GM12878 (cell line): ENCODE data around the gene PNPLA8. TPM values are rescaled to one million over a fixed set of nuclear protein-coding genes. Genes with fewer than 3 reads are reported as not detected.
"Not testable (repeated sequence)": the region's sequence is repeated elsewhere in the genome, so short reads cannot be mapped to it uniquely, and the experiment has no call there.

Experiments
- ATAC-seq: fragments of 200-7000 bp; cut with Tn5 transposase; 3 replicates; pipeline ENCODE4 v1.9.1; 2020; ENCODE audit warnings: mild to moderate bottlenecking, moderate library complexity
- BruUV-seq: library from RNA; stranded (reverse); fragments of 400-500 nt; replicated peaks from 2 replicates; lab custom pipeline; 2021; lab: Mats Ljungman, UMichigan
- CTCF ChIA-PET: fragments of 300-600 bp; sonication (Branson Sonifier 250); formaldehyde crosslinking; extraction: SDS; loops from one replicate; lab custom pipeline; 2021; ENCODE audit warnings: inconsistent platforms; lab: Yijun Ruan, JAX
- POLR2A ChIA-PET: fragments of 350-600 bp; formaldehyde crosslinking; extraction: SDS; loops from one replicate; lab custom pipeline; 2021; ENCODE audit warnings: inconsistent platforms; lab: Charles Lee
- RAD21 ChIA-PET: fragments of 300-600 bp; sonication (Branson Sonifier 250); formaldehyde crosslinking; loops from one replicate; lab custom pipeline; 2023; ENCODE audit warnings: antibody characterized with exemption; ENCODE audit not compliant: unreplicated experiment; lab: Charles Lee
- SMC1A ChIA-PET: fragments of 300-600 bp; sonication (Branson Sonifier 250); formaldehyde crosslinking; loops from one replicate; lab custom pipeline; 2023; ENCODE audit not compliant: unreplicated experiment, uncharacterized antibody; lab: Charles Lee
- DNase-seq: peaks from one replicate; pipeline ENCODE4 v3.0.0-alpha.2; 2011; ENCODE audit warnings: low read depth, low spot score
- FAIRE-seq: peaks from 3 replicates; lab custom pipeline; 2011; peaks lifted over from hg19 to GRCh38; lab: Jason Lieb, UNC
- H2AFZ ChIP-seq: 2 replicates; pipeline ENCODE4 v1.6.0; 2011; ENCODE audit warnings: low read depth, low read length, control low read depth; ENCODE audit not compliant: control insufficient read depth
- H3K27ac ChIP-seq: 2 replicates; pipeline ENCODE4 v1.5.1; 2011; ENCODE audit warnings: control low read depth; ENCODE audit not compliant: control insufficient read depth, insufficient read depth
- H3K27me3 ChIP-seq, 2 experiments: replicated peaks in 1 of 2; 2 replicates each; pipeline versions ENCODE4 v1.6.0 to v1.6.1; 2011; ENCODE audit warnings: low read length in 1 of 2; ENCODE audit not compliant: control insufficient read depth in 2 of 2, insufficient read depth in 2 of 2
- H3K36me3 ChIP-seq, 2 experiments: 2 replicates each; pipeline ENCODE4 v1.5.1; 2011; ENCODE audit warnings: low read length in 1 of 2; ENCODE audit not compliant: control insufficient read depth in 2 of 2, insufficient read depth in 2 of 2
- H3K4me1 ChIP-seq: 2 replicates; pipeline ENCODE4 v1.6.1; 2011; ENCODE audit warnings: mild to moderate bottlenecking, low read length, moderate library complexity, mixed read lengths; ENCODE audit not compliant: control insufficient read depth, insufficient read depth
- H3K4me2 ChIP-seq: 2 replicates; pipeline ENCODE4 v1.6.0; 2011; ENCODE audit warnings: control low read depth; ENCODE audit not compliant: control insufficient read depth, insufficient read depth
- H3K4me3 ChIP-seq: fragments of 200-600 bp; sonication (generic); 2 replicates; pipeline ENCODE4 v1.5.1; 2016
- H3K79me2 ChIP-seq: 2 replicates; pipeline ENCODE4 v1.6.0; 2011; ENCODE audit warnings: low read length; ENCODE audit not compliant: control insufficient read depth, insufficient read depth
- H3K9ac ChIP-seq: 2 replicates; pipeline ENCODE4 v1.8.0; 2011; ENCODE audit warnings: low read length, control low read depth, mixed read lengths; ENCODE audit not compliant: control insufficient read depth, insufficient read depth
- H3K9me3 ChIP-seq: replicated peaks from 3 replicates; pipeline ENCODE4 v1.5.1; 2011; ENCODE audit warnings: mild to moderate bottlenecking, low read length; ENCODE audit not compliant: control insufficient read depth, insufficient read depth
- H4K20me1 ChIP-seq: 2 replicates; pipeline ENCODE4 v1.6.0; 2011; ENCODE audit not compliant: control insufficient read depth, insufficient read depth
- EP300 ChIP-seq, 2 experiments: fragments of 150-350 bp in 1 of 2; IDR thresholded peaks; 2 replicates each; pipeline ENCODE4 v1.6.1; 2011 to 2012; ENCODE audit warnings: low read depth in 2 of 2, low read length in 2 of 2, borderline replicate concordance in 1 of 2, improper control_type of control experiment in 1 of 2, inconsistent platforms in 1 of 2; ENCODE audit not compliant: control insufficient read depth in 1 of 2
- PAX5 ChIP-seq: IDR thresholded peaks from 2 replicates; pipeline ENCODE4 v1.6.1; 2011; ENCODE audit warnings: low read depth, low read length, borderline replicate concordance
- USF1 ChIP-seq: IDR thresholded peaks from 2 replicates; pipeline ENCODE4 v1.6.1; 2011; ENCODE audit warnings: borderline replicate concordance, low read depth, mild to moderate bottlenecking, moderate library complexity, mixed read lengths, low read length; ENCODE audit not compliant: insufficient read depth; ENCODE audit errors: extremely low read length
- WGBS: methylation state at CpG from one replicate; pipeline ENCODE4 v1.1.6; 2016; ENCODE audit warnings: low lambda C conversion rate; ENCODE audit not compliant: insufficient replicate concordance, insufficient coverage; ENCODE audit errors: missing lambda C conversion rate; 5-methylcytosine and 5-hydroxymethylcytosine counted together
- in situ Hi-C: fragments of 300-500 bp; cut with MboI; formaldehyde crosslinking; loops from 9 replicates; pipeline ENCODE4 v1.14.3; 2018; ENCODE audit warnings: mixed read lengths
- intact Hi-C: fragments of 100-400 bp; cut with micrococcal nuclease; formaldehyde crosslinking; loops from one replicate; pipeline ENCODE4 v1.14.2; 2022; ENCODE audit not compliant: unreplicated experiment
- polyA plus RNA-seq, 11 experiments: library from polyadenylated mRNA; depleted of rRNA in 4 of 11; unstranded in 6 of 11; stranded (reverse) in 5 of 11; fragments of >200 nt; fragmentation: Nextera tagmentation in 4 of 11; fragmentation: Illumina TruSeq in 1 of 11; extraction: Ambion mirVana in 4 of 11; extraction: Trizol in 1 of 11; gene quantifications; 1 replicate in 1 of 11; 2 replicates in 10 of 11; pipeline versions ENCODE4 v1.2.1 to v1.2.3, GENCODE V29; 2011 to 2016; ENCODE audit warnings: inconsistent platforms in 2 of 11, missing spikeins in 2 of 11, low read depth in 1 of 11
- total RNA-seq, 4 experiments: library from RNA; depleted of rRNA in 3 of 4; stranded (reverse); fragments of >200 nt in 3 of 4; fragmentation: Illumina TruSeq in 1 of 4; extraction: Trizol in 1 of 4; gene quantifications; 2 replicates each; pipeline versions ENCODE4 v1.2.1 to v1.2.3, GENCODE V29; 2013 to 2021

Gene PNPLA8
- total and polyA plus RNA-seq, 10 of the 15 experiments (the other 5 are each of a cell fraction or from before 2014, with no cell fraction given): 8.0 to 16.3 (median 12.2) TPM

GRCh38 chr7:108468246-108468645 is 57.7 kb downstream of the PNPLA8 start (continued):
- TF ChIP-seq USF1: no peak

- ChIA-PET CTCF (interaction anchor here (1.1 to 1.7 kb wide), 4 partner anchors 9 to 286 kb away, joined by 4 to 11 read pairs (median 5); no protein-coding TSS in a partner anchor), SMC1A (interaction anchor here (0.8 to 3.3 kb wide), 3 partner anchors 11 to 297 kb away, joined by 3 to 14 read pairs (median 5); no protein-coding TSS in a partner anchor), POLR2A (interaction anchor here (0.6 kb wide), 2 partner anchors 178 to 1493 kb away, joined by 4 read pairs; no protein-coding TSS in a partner anchor), RAD21 (interaction anchor here (0.9 kb wide), 2 partner anchors 27 to 35 kb away, joined by 3 to 4 read pairs; no protein-coding TSS in a partner anchor)
- H3K4me2 ChIP-seq: no peak overlapping the region
- 47% methylated on average over 2 of the region's 2 CpGs for WGBS
- H3K27me3 ChIP-seq: peaks cover 2% of the 10 kb centered on the region in 2 experiments; a peak in 3 of 4 replicates
- BruUV-seq: no TSS peak
- no peaks in the 10 kb centered on the region for H4K20me1 ChIP-seq
- H3K9ac ChIP-seq: no peak overlapping the region
- DNase-seq (no peak), ATAC-seq (no peak), FAIRE-seq (no peak)
- no peaks in the 10 kb centered on the region for H3K4me1 ChIP-seq
- intact Hi-C loops (no loop called here), in situ Hi-C loops (no loop called here)
- H2AFZ ChIP-seq: no peak overlapping the region
- TF ChIP-seq PAX5 (no peak), EP300 (IDR thresholded peaks at IDR 0.05; ENCODE audit: borderline replicate concordance in 1 of 2, control insufficient read depth in 1 of 2, low read depth in 2 of 2, low read length in 2 of 2) (no peak)
- H3K27ac ChIP-seq: no peak overlapping the region
- H3K36me3 ChIP-seq: no peaks in the 10 kb centered on the region
- H3K4me3 ChIP-seq: no peak overlapping the region
- no peaks in the 10 kb centered on the region for H3K9me3 ChIP-seq
- H3K79me2 ChIP-seq: no peaks in the 10 kb centered on the region
Observed at GRCh38 chr7:108467391-108467790, 58.5 kb downstream of the PNPLA8 start.

GRCh38 chr7:108466322-108466721 is 59.6 kb downstream of the PNPLA8 start:
- H3K27me3 ChIP-seq, H4K20me1 ChIP-seq, H3K4me3 ChIP-seq, FAIRE-seq, H3K9me3 ChIP-seq, H3K4me2 ChIP-seq, BruUV-seq, H2AFZ ChIP-seq, ATAC-seq, H3K27ac ChIP-seq, H3K9ac ChIP-seq, H3K79me2 ChIP-seq, in situ Hi-C loops, intact Hi-C loops, DNase-seq, H3K36me3 ChIP-seq, RAD21 ChIA-PET, H3K4me1 ChIP-seq: not testable (repeated sequence)
- POLR2A ChIA-PET: interaction anchor here (0.6 kb wide), 1 partner anchor 144 kb away, joined by 3 read pairs; no protein-coding TSS in a partner anchor
- 33% methylated on average over 2 of the region's 2 CpGs for WGBS
- CTCF ChIA-PET: interaction anchor here (0.8 to 1.2 kb wide), 4 partner anchors 8 to 283 kb away, joined by 3 to 5 read pairs (median 4); no protein-coding TSS in a partner anchor
- SMC1A ChIA-PET: interaction anchor here (0.7 to 1.0 kb wide), 2 partner anchors 14 to 209 kb away, joined by 3 read pairs; no protein-coding TSS in a partner anchor
